OCI-M1 (cell line): Measurements from ENCODE around the gene FAM162B.
A peak's percentile ranks its signal among the peaks of the same experiment; 100 is the strongest.
"Not testable (repeated sequence)": the region's sequence is repeated elsewhere in the genome, so short reads cannot be mapped to it uniquely, and the experiment has no call there.

Experiments used
- DNase-seq: peaks from one replicate; lab custom pipeline; 2025; lab: John Stamatoyannopoulos, UW

The FAM162B gene

DNA sequence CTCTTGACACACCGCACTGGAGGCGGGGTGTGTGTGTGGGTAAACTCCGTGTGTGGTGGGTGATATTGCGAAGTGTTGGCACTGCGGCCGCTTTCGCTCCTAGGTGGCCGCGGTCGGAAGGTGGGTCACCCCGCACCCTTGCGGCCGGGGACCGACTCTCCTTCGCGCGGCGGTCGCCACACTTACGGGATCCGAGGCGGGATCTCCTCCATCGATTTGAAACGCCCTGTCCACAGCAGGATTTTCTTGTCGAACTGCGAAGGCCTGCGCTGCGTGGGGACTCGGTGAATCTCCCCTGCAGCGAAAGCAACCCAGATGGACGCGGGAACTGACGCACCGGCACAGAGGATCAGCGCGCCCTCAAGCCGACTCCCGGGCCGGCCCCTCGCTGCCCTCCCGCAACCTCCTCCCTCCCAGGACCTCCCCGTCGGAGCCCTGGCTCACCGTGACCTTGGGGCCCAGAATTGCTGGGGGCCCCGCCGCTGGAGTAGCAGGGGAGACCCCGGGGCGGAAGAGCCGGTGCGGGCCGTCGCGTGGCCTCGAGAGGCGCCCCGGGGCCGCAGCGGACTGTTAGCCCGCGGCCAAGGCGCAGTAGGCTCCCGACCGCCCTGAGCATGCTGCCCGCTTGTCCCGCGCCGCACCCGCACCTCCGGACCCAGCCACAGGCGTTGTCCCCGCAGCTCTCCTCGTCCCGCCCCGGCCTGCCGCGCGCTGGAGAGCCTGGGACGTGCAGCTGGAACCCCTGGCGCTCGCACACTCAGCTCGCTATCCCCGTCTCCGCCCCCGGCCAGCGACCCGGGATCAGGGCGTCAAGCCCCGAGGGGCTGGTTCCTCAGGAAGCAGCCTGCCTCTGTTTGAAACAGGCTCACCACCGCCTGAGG is at the start of gene FAM162B:
Gene FAM162B (minus strand): TSS at position 759 of the 881 bp plus-strand sequence. CDS start 143 bp downstream, at position 616.
- DNase-seq: no peak

DNA sequence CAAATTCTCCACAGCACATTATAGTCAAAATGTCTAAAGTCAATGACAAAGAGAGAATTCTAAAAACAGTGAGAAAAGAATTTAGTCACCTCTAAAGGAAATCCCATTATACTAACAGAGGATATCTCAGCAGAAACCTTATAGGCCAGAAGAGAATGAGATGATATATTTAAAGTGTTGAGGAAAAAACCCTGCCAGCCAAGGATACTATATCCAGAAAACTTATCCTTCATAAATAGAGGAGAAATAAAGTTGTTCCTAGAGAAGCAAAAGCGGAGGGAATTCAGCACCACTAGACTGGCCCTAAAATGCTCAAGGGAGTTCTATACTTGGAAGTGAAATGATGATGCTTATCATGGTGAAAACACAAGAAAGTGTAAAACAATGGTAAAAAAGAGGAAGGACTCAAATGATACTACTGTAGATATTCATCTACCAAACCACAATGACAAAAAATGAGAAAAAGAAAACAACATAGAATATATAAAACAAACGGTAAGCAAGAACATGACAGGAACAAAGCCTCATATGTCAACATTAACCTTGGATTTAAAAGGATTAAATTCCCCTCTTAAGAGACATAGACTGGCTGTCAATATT is 46.6 kb upstream of the FAM162B start:
- peak; percentile 51 for DNase-seq

DNA sequence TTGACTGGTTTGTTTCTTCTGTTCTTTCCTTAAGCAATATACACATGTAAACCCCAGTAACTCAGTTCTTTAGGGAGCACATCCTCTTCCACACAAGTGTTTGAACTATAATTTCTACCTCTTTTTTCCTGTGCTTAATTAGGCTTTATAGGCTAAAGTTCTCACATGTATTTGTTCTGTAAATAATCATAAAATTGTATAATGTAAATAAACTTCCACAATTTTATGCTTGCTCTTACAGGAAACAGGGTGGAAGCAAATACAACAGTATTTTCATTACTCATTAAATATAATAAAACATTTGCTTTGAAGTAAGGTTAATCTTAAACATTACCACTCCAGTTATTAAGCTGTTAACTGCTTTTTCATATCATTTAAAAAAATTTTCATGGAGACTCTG is 36.5 kb upstream of the FAM162B start:
- DNase-seq: no peak

DNA sequence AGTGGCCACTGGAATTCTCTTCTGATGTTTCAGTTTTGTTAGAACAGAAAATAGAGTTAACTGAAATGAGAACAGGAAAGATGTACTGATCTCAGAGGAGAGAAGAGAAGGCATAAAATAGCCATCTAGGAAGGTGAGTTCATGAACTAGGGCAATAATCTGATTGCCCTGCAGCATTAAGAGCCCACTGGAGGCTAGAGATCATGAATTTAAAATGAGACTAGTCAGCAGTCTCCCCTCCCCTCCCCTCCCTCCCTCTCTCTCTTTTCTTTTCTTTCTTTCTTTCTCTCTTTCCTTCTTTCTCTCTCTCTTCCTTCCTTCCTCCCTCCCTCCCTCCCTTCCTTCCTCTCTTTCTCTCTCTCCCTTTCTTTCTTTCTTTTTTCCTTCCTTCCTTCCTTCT is 34.4 kb upstream of the FAM162B start:
- no peak for DNase-seq

DNA sequence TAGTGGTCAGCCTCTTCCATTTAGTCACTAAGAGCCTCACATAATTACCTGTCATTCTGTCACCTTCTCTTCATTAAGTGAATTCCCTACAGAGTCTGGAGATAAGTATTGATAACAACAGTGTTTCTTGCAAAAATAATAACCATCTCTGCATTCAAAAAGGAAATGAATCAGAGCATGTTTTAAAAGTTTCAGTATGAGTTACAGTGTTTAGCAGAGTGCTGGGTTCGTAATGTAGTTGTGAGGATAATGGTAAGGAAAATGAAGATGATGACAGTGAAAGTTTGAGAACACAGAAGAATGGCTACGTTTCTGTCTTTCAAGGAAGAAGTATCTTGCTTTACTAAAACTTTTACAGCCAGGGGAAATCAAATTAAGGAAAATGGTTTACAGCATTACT is 32.1 kb upstream of the FAM162B start:
- DNase-seq: no peak

DNA sequence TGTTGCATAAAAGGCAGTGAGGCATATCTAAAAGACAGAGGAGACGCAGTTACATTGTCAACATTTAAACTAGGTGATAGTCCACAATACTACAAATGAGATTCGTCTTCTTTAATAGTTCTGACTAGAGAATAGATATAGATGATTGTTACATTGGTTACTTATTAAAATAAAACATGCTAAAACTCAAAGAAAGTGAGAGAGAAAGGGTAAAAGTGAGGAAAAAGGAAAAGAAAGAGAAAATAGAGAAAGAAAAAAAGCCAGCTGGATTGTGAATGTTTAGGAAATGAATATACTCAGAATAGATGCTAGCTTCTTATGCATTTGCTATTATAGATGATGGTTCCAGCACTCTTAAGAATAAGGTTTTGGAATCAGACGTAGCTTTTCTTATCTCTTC is 27.7 kb upstream of the FAM162B start:
- DNase-seq: no peak

DNA sequence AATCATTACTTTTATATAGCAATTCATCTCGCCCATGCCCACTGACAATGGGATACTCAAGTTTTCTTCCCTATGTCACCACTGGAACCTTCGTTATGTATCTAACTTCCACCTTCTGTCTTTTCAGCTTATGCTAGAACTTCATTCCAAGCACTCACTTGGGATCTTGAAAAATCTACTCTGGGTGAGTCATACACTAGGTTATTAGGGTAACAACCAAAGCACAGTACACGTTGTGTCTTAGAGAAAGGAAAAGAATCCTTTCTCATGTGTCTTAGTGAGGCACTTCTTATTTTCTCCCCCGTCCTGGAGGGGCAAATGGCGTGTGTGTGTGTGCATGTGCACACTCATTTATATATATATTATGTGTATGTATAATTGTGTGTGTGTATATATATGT is 18.3 kb upstream of the FAM162B start:
- no peak for DNase-seq

DNA sequence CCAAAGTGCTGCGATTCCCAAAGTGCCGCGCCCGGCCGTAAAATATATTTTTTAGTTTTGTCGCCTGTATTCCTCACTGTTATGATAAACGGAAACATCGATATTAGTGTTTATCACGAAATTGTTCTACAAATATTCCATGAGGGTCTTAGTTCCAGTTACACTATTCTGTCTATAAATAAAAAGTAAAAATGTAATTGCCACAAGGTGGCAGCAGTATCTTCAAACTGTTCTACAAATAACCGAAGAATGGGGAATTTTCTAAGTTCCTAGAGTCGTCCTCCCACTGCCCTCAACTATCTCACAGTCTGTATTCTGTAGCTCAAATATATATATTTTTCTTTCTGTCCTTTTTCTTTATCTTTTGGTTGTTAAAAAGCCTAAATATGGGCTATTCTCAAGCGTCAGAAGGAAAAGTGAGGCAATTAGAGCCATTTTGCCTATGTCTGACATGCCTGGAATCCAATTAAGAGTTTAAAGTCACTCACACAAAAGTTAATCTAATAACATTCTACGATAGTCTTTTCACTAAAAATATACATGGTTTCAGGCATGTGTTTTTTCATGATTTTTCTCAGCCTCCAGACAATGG is 14.2 kb upstream of the FAM162B start:
- DNase-seq: peak; percentile 89

DNA sequence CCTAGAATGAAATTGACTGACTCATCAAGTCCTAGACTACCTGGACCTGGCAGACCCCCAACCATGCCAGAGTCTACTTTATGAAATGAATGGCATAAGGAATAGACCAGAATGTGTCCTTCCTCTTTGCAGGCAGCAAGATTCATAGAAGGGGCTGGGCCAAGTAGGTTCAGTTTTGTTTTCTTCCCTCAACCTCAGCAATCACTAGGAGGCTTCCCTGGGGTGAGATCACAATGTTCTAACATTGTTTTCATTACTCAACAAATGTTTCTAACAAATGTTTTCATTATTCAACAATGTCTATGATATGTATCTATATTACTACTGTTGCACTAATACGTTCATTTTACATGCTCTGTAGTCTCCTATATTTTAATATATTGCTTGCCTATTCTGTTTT is 8.4 kb upstream of the FAM162B start:
- DNase-seq: no peak

DNA sequence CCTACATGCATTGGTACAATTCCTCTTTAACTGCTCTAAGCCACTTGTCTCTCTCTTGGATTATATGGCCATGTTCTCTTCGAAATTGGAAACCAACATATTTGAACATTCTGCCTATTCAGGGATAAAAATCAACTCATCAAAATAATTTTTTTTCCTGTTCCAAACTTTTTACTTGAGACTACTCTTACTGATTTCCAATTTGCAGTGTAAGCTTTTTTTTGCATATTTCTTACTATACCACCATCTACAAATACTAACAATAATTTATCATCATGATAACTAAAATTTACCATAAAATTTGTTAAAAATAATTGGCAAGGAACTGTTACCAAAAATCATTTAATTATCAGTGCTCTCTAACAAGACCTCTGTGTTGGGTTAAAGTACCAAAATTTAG is 6.9 kb upstream of the FAM162B start:
- no peak for DNase-seq

DNA sequence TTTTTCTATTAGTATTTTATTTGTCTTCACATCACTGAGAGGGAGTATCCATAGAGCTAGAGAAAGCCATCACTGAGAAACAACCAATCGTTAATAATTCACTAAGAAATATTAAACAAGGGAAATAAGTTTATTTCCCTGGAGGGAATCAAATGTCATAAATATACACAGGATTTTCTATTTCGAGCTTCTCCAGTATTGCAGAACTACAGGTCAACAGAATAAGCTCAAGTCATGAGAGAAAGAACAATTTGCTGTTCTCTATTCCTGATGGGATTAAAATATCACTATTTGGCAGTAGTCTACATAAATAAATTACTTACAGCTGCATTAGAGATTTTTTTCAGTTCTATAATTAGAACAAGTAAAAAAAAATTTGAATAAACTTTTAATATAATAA is 2.2 kb upstream of the FAM162B start:
- no peak for DNase-seq

DNA sequence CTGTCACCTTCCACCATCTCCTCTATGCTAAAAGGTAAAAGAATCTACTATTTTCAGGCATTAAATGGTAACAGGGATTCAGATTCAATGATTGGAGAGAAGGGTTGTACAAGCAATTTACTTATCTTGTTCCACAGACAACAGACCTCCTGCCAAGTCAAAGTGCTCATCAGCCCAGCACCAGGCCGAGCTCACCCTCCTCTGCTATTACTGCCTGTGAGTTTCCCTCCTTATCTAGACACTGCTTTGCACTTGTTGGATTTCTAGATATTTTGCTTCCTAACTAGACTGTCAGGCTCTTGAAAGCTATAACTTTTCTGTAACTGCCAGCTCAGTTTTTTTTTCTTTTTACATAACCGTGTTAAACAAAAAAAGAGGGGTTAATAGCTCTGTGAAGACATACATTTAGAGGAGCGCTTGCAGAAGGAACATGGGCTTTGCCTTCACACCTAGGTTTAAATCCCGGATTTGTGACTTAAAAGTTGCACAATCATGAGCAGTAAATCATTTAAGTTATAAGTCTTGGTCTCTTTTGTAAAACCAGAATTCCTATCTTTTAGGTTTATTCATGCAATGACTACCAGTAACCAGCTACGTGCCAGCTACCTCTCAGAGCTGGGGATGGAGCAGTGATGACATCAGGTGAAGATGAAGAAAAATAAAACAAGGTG is 1.1 kb upstream of the FAM162B start:
- peak; percentile 78 for DNase-seq

DNA sequence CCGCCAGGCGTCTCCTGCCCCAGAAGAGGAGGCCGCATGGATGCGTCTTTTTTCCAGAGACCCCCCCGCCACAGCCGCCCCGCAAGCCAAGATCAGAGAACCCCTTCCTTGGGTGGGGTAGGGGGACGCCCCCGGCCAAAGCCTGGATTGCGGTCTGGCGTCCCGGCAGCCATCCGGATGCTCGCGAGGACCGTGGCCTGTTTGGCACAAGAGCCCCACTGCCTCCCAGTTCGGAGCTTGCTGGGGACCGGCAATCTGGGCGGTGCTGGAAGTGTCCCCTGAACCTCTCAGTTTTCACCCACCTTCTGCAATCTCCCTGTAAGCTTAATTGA is 924 bp downstream of the FAM162B start:
- no peak for DNase-seq

DNA sequence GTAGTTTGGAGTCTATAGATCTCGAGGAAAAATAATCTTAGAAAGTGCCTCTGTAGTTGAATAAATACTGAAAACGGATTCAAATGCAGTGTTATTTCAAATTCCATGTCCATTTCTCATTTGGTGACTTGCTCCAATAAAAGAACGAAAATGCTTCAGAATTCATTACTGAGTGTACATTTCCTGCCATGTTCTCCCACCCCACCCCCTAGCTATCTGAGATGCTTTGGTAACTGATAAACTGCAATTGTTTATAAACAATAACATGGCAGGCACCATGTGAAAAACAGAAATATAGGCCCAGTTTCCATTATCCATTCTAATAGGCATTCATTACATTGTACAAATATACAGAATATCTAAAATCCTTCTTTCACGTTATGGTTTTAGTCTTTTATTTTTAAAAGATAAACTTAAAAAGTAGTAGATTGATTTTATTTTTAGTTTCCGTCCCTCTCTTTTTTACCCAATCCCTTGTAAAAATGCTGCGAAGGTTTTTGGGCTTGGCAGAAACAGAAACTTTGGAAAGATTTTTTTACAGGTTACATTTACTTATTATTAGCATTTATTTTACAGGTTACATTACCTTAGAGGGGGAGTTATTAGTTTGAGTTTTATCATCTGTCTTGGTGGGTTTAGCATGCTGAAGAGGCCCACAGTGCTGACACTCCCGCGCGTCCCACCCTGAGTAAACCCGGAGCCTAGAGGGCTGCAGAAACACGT is 1.5 kb downstream of the FAM162B start:
- DNase-seq: no peak

DNA sequence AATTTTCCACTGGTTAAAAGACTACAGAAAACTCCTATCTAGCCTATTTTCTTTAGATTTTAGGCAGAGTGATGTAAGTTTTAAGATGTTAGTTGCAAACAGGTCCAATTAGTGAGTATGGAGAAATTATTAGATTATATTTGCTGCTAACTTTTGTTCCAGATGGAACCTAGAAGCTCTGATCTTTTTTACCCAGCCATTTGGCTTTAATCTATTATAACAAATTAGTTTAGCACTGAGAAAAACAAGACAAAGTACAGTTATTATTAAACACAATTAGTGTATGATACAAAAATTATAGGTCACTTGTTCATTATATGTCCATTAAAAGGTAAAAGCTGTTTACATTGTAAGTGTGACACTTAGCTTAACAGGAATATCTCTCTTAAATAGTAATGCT is 2.5 kb downstream of the FAM162B start:
- no peak for DNase-seq

DNA sequence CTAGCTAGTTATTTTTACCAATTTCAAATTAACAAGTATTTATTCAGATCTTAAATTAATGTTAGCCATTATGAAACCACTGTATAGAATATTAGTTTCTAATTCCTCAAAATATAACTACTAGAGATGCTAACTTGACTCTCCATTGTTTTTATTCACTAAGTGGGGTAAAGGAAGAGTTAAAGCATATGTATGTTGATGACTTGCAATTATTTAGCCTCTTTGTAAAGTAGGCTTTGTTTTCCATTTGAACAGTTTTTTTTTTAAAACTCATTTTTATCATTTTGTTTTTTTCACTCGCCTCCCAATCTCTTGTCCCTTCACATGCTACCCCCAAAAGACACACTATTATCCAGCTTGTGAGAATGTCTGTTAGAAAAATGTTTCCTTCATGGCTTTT is 3.3 kb downstream of the FAM162B start:
- peak; percentile 54 for DNase-seq

DNA sequence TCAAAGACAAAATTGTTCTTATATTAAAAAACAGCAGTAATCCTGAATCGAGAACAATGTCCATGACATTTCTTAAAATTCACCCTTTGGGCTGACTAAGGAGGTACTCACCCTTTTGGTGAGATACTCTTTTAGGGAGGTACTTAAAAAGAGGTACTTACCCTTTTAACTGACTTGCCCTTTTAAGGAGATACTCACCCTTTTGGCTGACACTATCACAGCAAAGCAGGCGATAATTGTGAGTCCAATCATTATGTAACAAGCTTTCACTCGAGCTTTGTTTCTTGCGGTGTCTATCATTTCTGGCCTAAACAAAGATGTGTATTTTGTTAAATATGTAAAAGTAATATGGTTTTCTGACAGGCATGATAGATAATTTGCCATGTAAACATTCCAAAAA is 3.7 kb downstream of the FAM162B start:
- DNase-seq: peak; percentile 81

DNA sequence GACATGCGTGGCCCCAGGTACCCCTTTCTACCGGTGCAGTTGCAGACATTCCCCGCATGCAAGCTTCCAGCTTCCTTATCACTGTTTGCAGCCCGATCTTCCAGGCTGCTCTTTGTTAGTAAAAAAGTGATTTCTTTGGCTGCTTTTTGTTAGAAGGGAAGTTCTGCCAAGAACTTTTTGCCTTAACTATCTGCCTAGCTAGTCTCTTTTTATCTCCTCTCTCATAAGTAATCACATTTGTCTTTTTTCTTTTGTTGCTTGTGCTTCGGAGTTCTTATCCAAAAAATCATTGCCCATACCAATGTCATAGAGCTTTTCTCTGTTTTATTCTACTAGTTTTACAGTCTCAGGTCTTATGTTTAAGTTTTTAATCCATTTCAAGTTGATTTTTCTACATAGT is 20.3 kb downstream of the FAM162B start:
- DNase-seq: no peak

DNA sequence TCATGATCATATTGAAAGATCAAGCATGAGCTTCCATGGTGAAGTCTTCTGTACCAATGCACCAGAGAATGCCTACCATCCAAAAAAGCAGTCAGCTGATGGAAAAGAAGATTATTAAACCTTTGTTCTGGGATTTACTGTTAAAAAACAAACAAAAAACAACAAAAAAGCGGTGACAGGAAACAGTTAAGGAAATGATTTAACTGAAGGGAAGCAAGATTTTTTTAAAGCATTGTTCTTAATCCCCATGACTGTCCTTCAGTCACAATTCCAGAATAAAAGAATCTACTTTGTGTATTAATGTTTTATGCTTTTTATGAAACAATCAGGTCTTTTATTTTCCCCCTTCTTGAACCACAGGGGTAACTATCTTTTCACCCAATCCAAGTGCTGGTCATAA is 23.9 kb downstream of the FAM162B start:
- no peak for DNase-seq

DNA sequence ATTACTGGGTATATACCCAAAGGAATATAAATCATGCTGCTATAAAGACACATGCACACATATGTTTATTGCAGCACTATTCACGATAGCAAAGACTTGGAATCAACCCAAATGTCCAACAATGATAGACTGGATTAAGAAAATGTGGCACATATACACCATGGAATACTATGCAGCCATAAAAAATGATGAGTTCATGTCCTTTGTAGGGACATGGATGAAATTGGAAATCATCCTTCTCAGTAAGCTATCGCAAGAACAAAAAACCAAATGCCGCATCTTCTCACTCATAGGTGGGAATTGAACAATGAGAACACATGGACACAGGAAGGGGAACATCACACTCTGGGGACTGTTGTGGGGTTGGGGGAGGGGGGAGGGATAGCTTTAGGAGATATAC is 25.0 kb downstream of the FAM162B start:
- DNase-seq: not testable (repeated sequence)

DNA sequence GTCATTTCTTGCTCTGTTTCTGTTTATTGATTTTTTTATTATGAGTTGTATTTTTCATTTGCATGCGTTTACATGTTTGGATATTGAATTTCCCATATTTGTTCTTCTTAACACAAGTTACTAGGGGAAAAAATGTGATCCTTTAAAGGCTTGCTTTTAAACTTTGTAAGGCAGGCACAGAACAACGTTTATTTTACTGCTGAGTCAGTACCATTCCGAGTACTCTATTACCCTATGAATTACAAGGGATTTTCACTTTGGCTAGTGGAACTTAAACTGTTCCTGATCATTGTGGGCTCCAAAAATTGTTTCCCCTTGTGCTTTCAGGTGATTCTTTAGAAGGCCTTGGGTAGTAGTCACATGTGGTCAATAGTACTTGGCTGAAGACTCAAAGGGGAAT is 28.5 kb downstream of the FAM162B start:
- no peak for DNase-seq

DNA sequence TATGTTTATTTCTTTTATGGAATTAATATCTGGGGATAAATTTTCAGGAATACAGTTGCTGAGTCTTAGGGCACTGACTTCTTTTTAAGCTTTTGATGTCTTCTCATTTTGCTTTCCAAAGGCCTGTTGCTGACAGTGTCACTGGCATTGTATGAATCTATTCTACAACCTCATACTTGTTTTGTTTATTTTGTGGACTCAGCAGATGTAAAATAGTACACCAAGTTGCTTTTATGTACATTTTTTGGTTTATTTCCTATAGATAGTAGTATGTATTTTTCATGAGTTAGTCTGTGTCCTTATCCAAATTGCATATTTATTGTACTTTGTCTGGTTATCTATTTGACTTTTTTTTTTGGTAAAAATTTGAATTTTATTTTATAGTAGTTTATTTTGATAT is 35.0 kb downstream of the FAM162B start:
- no peak for DNase-seq
